Measurements from ENCODE around the gene SPECC1.
"Not testable (repeated sequence)": the region's sequence is repeated elsewhere in the genome, so short reads cannot be mapped to it uniquely, and the experiment has no call there.

Gene SPECC1

GRCh38 chr17:20263115-20263433 is 253.9 kb downstream of the SPECC1 start:
- peaks cover 7 to 17% of the 10 kb centered on the region in 2 donors for H3K36me3 ChIP-seq (ENCODE audit: control insufficient read depth in 1 of 2, insufficient read depth in 2 of 2, low read length in 2 of 2)
- H3K27ac ChIP-seq (ENCODE audit: low read depth, low read length); H3K9me3 ChIP-seq (ENCODE audit: control insufficient read depth in 1 of 2, low read length in 2 of 2); H3K4me1 ChIP-seq (ENCODE audit: control insufficient read depth in 1 of 2, insufficient read depth in 2 of 2, low read length in 2 of 2); H3K4me3 ChIP-seq (ENCODE audit: low read depth in 1 of 2, low read length in 2 of 2); H3K27me3 ChIP-seq (ENCODE audit: control insufficient read depth in 1 of 2, insufficient read depth in 2 of 2, low read length in 2 of 2); H3K9ac ChIP-seq (ENCODE audit: low read depth in 1 of 2, low read length in 2 of 2): not testable (repeated sequence)

GRCh38 chr17:20263595-20263994 is 254.4 kb downstream of the SPECC1 start:
- Histone ChIP-seq H3K4me3 (ENCODE audit: low read depth in 1 of 2, low read length in 2 of 2) (no peak overlapping the region), H3K9me3 (ENCODE audit: control insufficient read depth in 1 of 2, low read length in 2 of 2) (no peaks in the 10 kb centered on the region), H3K36me3 (ENCODE audit: control insufficient read depth in 1 of 2, insufficient read depth in 2 of 2, low read length in 2 of 2) (peaks cover 7 to 12% of the 10 kb centered on the region in 2 donors), H3K27ac (ENCODE audit: low read depth, low read length) (no peak overlapping the region), H3K9ac (ENCODE audit: low read depth in 1 of 2, low read length in 2 of 2) (no peak overlapping the region), H3K4me1 (ENCODE audit: control insufficient read depth in 1 of 2, insufficient read depth in 2 of 2, low read length in 2 of 2) (no peaks in the 10 kb centered on the region), H3K27me3 (ENCODE audit: control insufficient read depth in 1 of 2, insufficient read depth in 2 of 2, low read length in 2 of 2) (no peaks in the 10 kb centered on the region)

- no peaks in the 10 kb centered on the region for H3K27me3 ChIP-seq (ENCODE audit: control insufficient read depth in 1 of 2, insufficient read depth in 2 of 2, low read length in 2 of 2)
- peaks cover 7 to 8% of the 10 kb centered on the region in 2 donors for H3K36me3 ChIP-seq (ENCODE audit: control insufficient read depth in 1 of 2, insufficient read depth in 2 of 2, low read length in 2 of 2)
- no peak overlapping the region for H3K9ac ChIP-seq (ENCODE audit: low read depth in 1 of 2, low read length in 2 of 2)
- no peaks in the 10 kb centered on the region for H3K4me1 ChIP-seq (ENCODE audit: control insufficient read depth in 1 of 2, insufficient read depth in 2 of 2, low read length in 2 of 2)
- H3K4me3 ChIP-seq (ENCODE audit: low read depth in 1 of 2, low read length in 2 of 2) = no peak overlapping the region
- H3K9me3 ChIP-seq (ENCODE audit: control insufficient read depth in 1 of 2, low read length in 2 of 2) = no peaks in the 10 kb centered on the region
- H3K27ac ChIP-seq (ENCODE audit: low read depth, low read length) = no peak overlapping the region
Observed at GRCh38 chr17:20264996-20265395, 255.8 kb downstream of the SPECC1 start.

- no peak overlapping the region for H3K27ac ChIP-seq (ENCODE audit: low read depth, low read length)
Observed at GRCh38 chr17:20266806-20267458, 257.8 kb downstream of the SPECC1 start.

GRCh38 chr17:20267459-20267842 is 258.3 kb downstream of the SPECC1 start:
- Histone ChIP-seq H3K4me1 (ENCODE audit: control insufficient read depth in 1 of 2, insufficient read depth in 2 of 2, low read length in 2 of 2) (no peaks in the 10 kb centered on the region), H3K36me3 (ENCODE audit: control insufficient read depth in 1 of 2, insufficient read depth in 2 of 2, low read length in 2 of 2) (no peaks in the 10 kb centered on the region), H3K27me3 (ENCODE audit: control insufficient read depth in 1 of 2, insufficient read depth in 2 of 2, low read length in 2 of 2) (no peaks in the 10 kb centered on the region), H3K9me3 (ENCODE audit: control insufficient read depth in 1 of 2, low read length in 2 of 2) (no peaks in the 10 kb centered on the region), H3K9ac (ENCODE audit: low read depth in 1 of 2, low read length in 2 of 2) (no peak overlapping the region), H3K27ac (ENCODE audit: low read depth, low read length) (no peak overlapping the region), H3K4me3 (ENCODE audit: low read depth in 1 of 2, low read length in 2 of 2) (no peak overlapping the region)

More at GRCh38 chr17:20266806-20267458, 257.8 kb downstream of the SPECC1 start:
- H3K27me3 ChIP-seq (ENCODE audit: control insufficient read depth in 1 of 2, insufficient read depth in 2 of 2, low read length in 2 of 2) = no peaks in the 10 kb centered on the region
- no peaks in the 10 kb centered on the region for H3K36me3 ChIP-seq (ENCODE audit: control insufficient read depth in 1 of 2, insufficient read depth in 2 of 2, low read length in 2 of 2)
- no peaks in the 10 kb centered on the region for H3K4me1 ChIP-seq (ENCODE audit: control insufficient read depth in 1 of 2, insufficient read depth in 2 of 2, low read length in 2 of 2)
- H3K9me3 ChIP-seq (ENCODE audit: control insufficient read depth in 1 of 2, low read length in 2 of 2) = no peaks in the 10 kb centered on the region
- no peak overlapping the region for H3K9ac ChIP-seq (ENCODE audit: low read depth in 1 of 2, low read length in 2 of 2)
- no peak overlapping the region for H3K4me3 ChIP-seq (ENCODE audit: low read depth in 1 of 2, low read length in 2 of 2)

GRCh38 chr17:20270369-20270768 is 261.2 kb downstream of the SPECC1 start:
- Histone ChIP-seq H3K4me1 (ENCODE audit: control insufficient read depth in 1 of 2, insufficient read depth in 2 of 2, low read length in 2 of 2) (no peaks in the 10 kb centered on the region), H3K9me3 (ENCODE audit: control insufficient read depth in 1 of 2, low read length in 2 of 2) (no peaks in the 10 kb centered on the region)

GRCh38 chr17:20271011-20271610 is 262.0 kb downstream of the SPECC1 start:
- H3K27ac ChIP-seq (ENCODE audit: low read depth, low read length) = no peak overlapping the region
- H3K4me3 ChIP-seq (ENCODE audit: low read depth in 1 of 2, low read length in 2 of 2) = no peak overlapping the region
- H3K36me3 ChIP-seq (ENCODE audit: control insufficient read depth in 1 of 2, insufficient read depth in 2 of 2, low read length in 2 of 2) = peaks cover 0 to 3% of the 10 kb centered on the region in 2 donors
- H3K9ac ChIP-seq (ENCODE audit: low read depth in 1 of 2, low read length in 2 of 2) = no peak overlapping the region
- H3K4me1 ChIP-seq (ENCODE audit: control insufficient read depth in 1 of 2, insufficient read depth in 2 of 2, low read length in 2 of 2) = no peaks in the 10 kb centered on the region
- H3K9me3 ChIP-seq (ENCODE audit: control insufficient read depth in 1 of 2, low read length in 2 of 2) = no peaks in the 10 kb centered on the region
- H3K27me3 ChIP-seq (ENCODE audit: control insufficient read depth in 1 of 2, insufficient read depth in 2 of 2, low read length in 2 of 2) = no peaks in the 10 kb centered on the region

More at GRCh38 chr17:20270369-20270768, 261.2 kb downstream of the SPECC1 start:
- H3K36me3 ChIP-seq (ENCODE audit: control insufficient read depth in 1 of 2, insufficient read depth in 2 of 2, low read length in 2 of 2) = no peaks in the 10 kb centered on the region
- no peak overlapping the region for H3K4me3 ChIP-seq (ENCODE audit: low read depth in 1 of 2, low read length in 2 of 2)
- no peak overlapping the region for H3K27ac ChIP-seq (ENCODE audit: low read depth, low read length)
- H3K9ac ChIP-seq (ENCODE audit: low read depth in 1 of 2, low read length in 2 of 2) = no peak overlapping the region
- H3K27me3 ChIP-seq (ENCODE audit: control insufficient read depth in 1 of 2, insufficient read depth in 2 of 2, low read length in 2 of 2) = no peaks in the 10 kb centered on the region

GRCh38 chr17:20273741-20274500 is 264.8 kb downstream of the SPECC1 start:
- H3K27ac ChIP-seq (ENCODE audit: low read depth, low read length) = no peak overlapping the region
- H3K27me3 ChIP-seq (ENCODE audit: control insufficient read depth in 1 of 2, insufficient read depth in 2 of 2, low read length in 2 of 2) = no peaks in the 10 kb centered on the region
- H3K4me1 ChIP-seq (ENCODE audit: control insufficient read depth in 1 of 2, insufficient read depth in 2 of 2, low read length in 2 of 2) = no peaks in the 10 kb centered on the region

GRCh38 chr17:20275653-20276052 is 266.5 kb downstream of the SPECC1 start:
- peaks cover 0 to 3% of the 10 kb centered on the region in 2 donors for H3K36me3 ChIP-seq (ENCODE audit: control insufficient read depth in 1 of 2, insufficient read depth in 2 of 2, low read length in 2 of 2)
- no peaks in the 10 kb centered on the region for H3K27me3 ChIP-seq (ENCODE audit: control insufficient read depth in 1 of 2, insufficient read depth in 2 of 2, low read length in 2 of 2)
- no peak overlapping the region for H3K9ac ChIP-seq (ENCODE audit: low read depth in 1 of 2, low read length in 2 of 2)
- H3K4me3 ChIP-seq (ENCODE audit: low read depth in 1 of 2, low read length in 2 of 2) = no peak overlapping the region
- no peaks in the 10 kb centered on the region for H3K9me3 ChIP-seq (ENCODE audit: control insufficient read depth in 1 of 2, low read length in 2 of 2)
- no peak overlapping the region for H3K27ac ChIP-seq (ENCODE audit: low read depth, low read length)
- H3K4me1 ChIP-seq (ENCODE audit: control insufficient read depth in 1 of 2, insufficient read depth in 2 of 2, low read length in 2 of 2) = no peaks in the 10 kb centered on the region

More at GRCh38 chr17:20273741-20274500, 264.8 kb downstream of the SPECC1 start:
- Histone ChIP-seq H3K36me3 (ENCODE audit: control insufficient read depth in 1 of 2, insufficient read depth in 2 of 2, low read length in 2 of 2) (peaks cover 0 to 3% of the 10 kb centered on the region in 2 donors), H3K4me3 (ENCODE audit: low read depth in 1 of 2, low read length in 2 of 2) (no peak overlapping the region), H3K9ac (ENCODE audit: low read depth in 1 of 2, low read length in 2 of 2) (no peak overlapping the region), H3K9me3 (ENCODE audit: control insufficient read depth in 1 of 2, low read length in 2 of 2) (no peaks in the 10 kb centered on the region)

GRCh38 chr17:20276421-20276820 is 267.3 kb downstream of the SPECC1 start:
- Histone ChIP-seq H3K9ac (ENCODE audit: low read depth in 1 of 2, low read length in 2 of 2) (no peak overlapping the region), H3K36me3 (ENCODE audit: control insufficient read depth in 1 of 2, insufficient read depth in 2 of 2, low read length in 2 of 2) (peaks cover 0 to 3% of the 10 kb centered on the region in 2 donors), H3K9me3 (ENCODE audit: control insufficient read depth in 1 of 2, low read length in 2 of 2) (no peaks in the 10 kb centered on the region), H3K4me1 (ENCODE audit: control insufficient read depth in 1 of 2, insufficient read depth in 2 of 2, low read length in 2 of 2) (no peaks in the 10 kb centered on the region), H3K4me3 (ENCODE audit: low read depth in 1 of 2, low read length in 2 of 2) (no peak overlapping the region), H3K27me3 (ENCODE audit: control insufficient read depth in 1 of 2, insufficient read depth in 2 of 2, low read length in 2 of 2) (no peaks in the 10 kb centered on the region), H3K27ac (ENCODE audit: low read depth, low read length) (no peak overlapping the region)

Data from duodenal mucosa (tissue), 2 donors.